SK-N-SH (cell line): ENCODE results near the gene ENO1. TPM values are rescaled to one million over a fixed set of nuclear protein-coding genes. Genes with fewer than 3 reads are reported as not detected.

Experiments used
- CTCF ChIA-PET: fragments of 300-600, 350-600 bp; formaldehyde crosslinking; extraction: SDS; loops from one replicate; lab custom pipeline; 2021; lab: Yijun Ruan, JAX
- POLR2A ChIA-PET: fragments of 350-600 bp; sonication (Branson Sonifier 250); formaldehyde crosslinking; extraction: SDS; loops from one replicate; lab custom pipeline; 2020; ENCODE audit warnings: antibody characterized with exemption, inconsistent platforms; lab: Yijun Ruan, JAX
- DNase-seq: peaks from one replicate; pipeline ENCODE4 v3.0.0; 2012
- H2AFZ ChIP-seq: fragments of 200-600 bp; sonication (generic); 2 replicates; pipeline ENCODE4 v1.8.1; 2016; ENCODE audit warnings: antibody characterized with exemption, mild to moderate bottlenecking, low read depth
- H3F3A ChIP-seq: fragments of 200-600 bp; sonication (generic); replicated peaks from 2 replicates; pipeline ENCODE3; 2016; ENCODE audit warnings: antibody characterized with exemption, mild to moderate bottlenecking; ENCODE audit not compliant: insufficient read depth
- H3K27ac ChIP-seq, 2 experiments: fragments of 200-500 bp in 1 of 2; fragments of 200-600 bp in 1 of 2; sonication (Bioruptor generic) in 1 of 2; sonication (generic), shearing (Covaris generic) in 1 of 2; 2 replicates each; pipeline versions ENCODE4 v1.5.1 to v1.6.1; 2014 to 2016; ENCODE audit warnings: low read depth in 2 of 2, inconsistent platforms in 1 of 2, low read length in 1 of 2, mild to moderate bottlenecking in 1 of 2, mixed read lengths in 1 of 2
- H3K27me3 ChIP-seq: fragments of 200-600 bp; sonication (generic), shearing (Covaris generic); 2 replicates; pipeline ENCODE4 v1.6.1; 2016; ENCODE audit warnings: mixed run types; ENCODE audit not compliant: insufficient read depth
- H3K36me3 ChIP-seq, 2 experiments: fragments of 200-500 bp in 1 of 2; fragments of 200-600 bp in 1 of 2; sonication (Bioruptor generic) in 1 of 2; sonication (generic) in 1 of 2; replicated peaks in 1 of 2; 2 replicates each; pipeline versions ENCODE3 to v1.5.1; 2014 to 2016; ENCODE audit warnings: low read length in 1 of 2, mild to moderate bottlenecking in 1 of 2; ENCODE audit not compliant: insufficient read depth in 2 of 2, control insufficient read depth in 1 of 2
- H3K4me1 ChIP-seq, 2 experiments: fragments of 200-500 bp in 1 of 2; fragments of 200-600 bp in 1 of 2; sonication (Bioruptor generic) in 1 of 2; sonication (generic), shearing (Covaris generic) in 1 of 2; 2 replicates each; pipeline versions ENCODE4 v1.5.1 to v1.6.1; 2014 to 2016; ENCODE audit warnings: low read depth in 1 of 2, low read length in 1 of 2, mixed run types in 1 of 2; ENCODE audit not compliant: insufficient read depth in 2 of 2, control insufficient read depth in 1 of 2
- H3K4me2 ChIP-seq: fragments of 200-600 bp; sonication (generic), shearing (Covaris generic); 2 replicates; pipeline ENCODE4 v1.6.1; 2017; ENCODE audit warnings: mixed run types
- H3K4me3 ChIP-seq, 2 experiments: fragments of 200-500 bp in 1 of 2; fragments of 200-600 bp in 1 of 2; sonication (Bioruptor generic) in 1 of 2; sonication (generic), shearing (Covaris generic) in 1 of 2; 2 replicates each; pipeline versions ENCODE4 v1.5.1 to v1.8.1; 2014 to 2016; ENCODE audit warnings: low read depth in 2 of 2, inconsistent platforms in 1 of 2, low read length in 1 of 2, mild to moderate bottlenecking in 1 of 2, mixed read lengths in 1 of 2, moderate library complexity in 1 of 2
- H3K79me2 ChIP-seq: fragments of 200-600 bp; sonication (generic); 2 replicates; pipeline ENCODE4 v1.8.1; 2017; ENCODE audit warnings: mild to moderate bottlenecking; ENCODE audit not compliant: insufficient read depth
- H3K9ac ChIP-seq: fragments of 200-600 bp; sonication (generic); 2 replicates; pipeline ENCODE4 v1.6.1; 2017; ENCODE audit warnings: mixed run types
- H3K9me2 ChIP-seq: fragments of 200-600 bp; sonication (generic); 2 replicates; pipeline ENCODE4 v1.6.1; 2017; ENCODE audit warnings: mixed run types
- H3K9me3 ChIP-seq: fragments of 200-600 bp; sonication (generic); 2 replicates; pipeline ENCODE4 v1.6.1; 2017; ENCODE audit warnings: mixed run types, mild to moderate bottlenecking, moderate library complexity
- H4K20me1 ChIP-seq: fragments of 200-600 bp; sonication (generic); 2 replicates; pipeline ENCODE4 v1.6.1; 2017; ENCODE audit warnings: mild to moderate bottlenecking, mixed run types; ENCODE audit not compliant: insufficient read depth
- CHD2 ChIP-seq: fragments of 150-350 bp; IDR thresholded peaks from 2 replicates; pipeline ENCODE4 v1.6.1; 2018; ENCODE audit warnings: low read length; ENCODE audit not compliant: partially characterized antibody
- CTCF ChIP-seq: fragments of 200-600 bp; sonication (generic); IDR thresholded peaks from 2 replicates; pipeline ENCODE4 v1.6.1; 2017; ENCODE audit warnings: antibody characterized with exemption, mild to moderate bottlenecking, moderate library complexity
- EP300 ChIP-seq, 2 experiments: IDR thresholded peaks; 2 replicates each; pipeline versions ENCODE4 v1.4.0 to v1.6.1; 2012; ENCODE audit warnings: borderline replicate concordance in 1 of 2, low read depth in 1 of 2, low read length in 1 of 2
- EZH2phosphoT487 ChIP-seq: fragments of 200-600 bp; sonication (generic); IDR thresholded peaks from 2 replicates; pipeline ENCODE4 v1.6.1; 2017; ENCODE audit warnings: low read depth, mixed run types, mild to moderate bottlenecking, antibody characterized with exemption, moderate library complexity, borderline replicate concordance
- FOSL2 ChIP-seq: IDR thresholded peaks from 2 replicates; pipeline ENCODE4 v1.4.0; 2012; ENCODE audit warnings: low read depth, mild to moderate bottlenecking, moderate library complexity, borderline replicate concordance
- FOXJ3 ChIP-seq: sonication (generic); formaldehyde crosslinking; IDR thresholded peaks from 2 replicates; pipeline ENCODE4 v1.5.1; 2020; ENCODE audit warnings: mild to moderate bottlenecking, missing genetic modification reagents
- FOXM1 ChIP-seq: IDR thresholded peaks from 2 replicates; pipeline ENCODE4 v1.4.0; 2012; ENCODE audit warnings: low read depth, mild to moderate bottlenecking
- GABPA ChIP-seq: IDR thresholded peaks from 2 replicates; pipeline ENCODE4 v1.4.0; 2012; ENCODE audit warnings: low read depth, mild to moderate bottlenecking
- GATA2 ChIP-seq: sonication (generic); formaldehyde crosslinking; IDR thresholded peaks from 2 replicates; pipeline ENCODE4 v1.5.0; 2020; ENCODE audit warnings: mild to moderate bottlenecking, missing genetic modification reagents
- MAX ChIP-seq: IDR thresholded peaks from 2 replicates; pipeline ENCODE4 v1.4.0; 2012; ENCODE audit warnings: low read depth
- MXI1 ChIP-seq: IDR thresholded peaks from 2 replicates; pipeline ENCODE4 v1.6.1; 2012; ENCODE audit warnings: mild to moderate bottlenecking, low read depth, low read length, improper control_type of control experiment
- NFIC ChIP-seq: IDR thresholded peaks from 2 replicates; pipeline ENCODE4 v1.4.0; 2012; ENCODE audit warnings: borderline replicate concordance
- NRF1 ChIP-seq: IDR thresholded peaks from 2 replicates; pipeline ENCODE4 v1.6.1; 2012; ENCODE audit warnings: low read depth, mild to moderate bottlenecking, low read length
- PBX3 ChIP-seq: IDR thresholded peaks from 2 replicates; pipeline ENCODE4; 2012
- RAD21 ChIP-seq: IDR thresholded peaks from 2 replicates; pipeline ENCODE4 v1.6.1; 2012; ENCODE audit warnings: mild to moderate bottlenecking, low read length
- RCOR1 ChIP-seq: fragments of 150-350 bp; IDR thresholded peaks from 2 replicates; pipeline ENCODE4 v1.6.1; 2017; ENCODE audit warnings: antibody characterized with exemption, low read length
- REST ChIP-seq: IDR thresholded peaks from 2 replicates; pipeline ENCODE4 v1.6.1; 2012; ENCODE audit warnings: mild to moderate bottlenecking, low read depth, low read length, moderate library complexity
- RFX5 ChIP-seq: IDR thresholded peaks from 2 replicates; pipeline ENCODE4 v1.6.1; 2012; ENCODE audit warnings: mild to moderate bottlenecking, improper control_type of control experiment, low read length
- RXRA ChIP-seq: IDR thresholded peaks from 2 replicates; pipeline ENCODE4 v1.4.0; 2012; ENCODE audit warnings: low read depth, mild to moderate bottlenecking, borderline replicate concordance
- SIN3A ChIP-seq: IDR thresholded peaks from 2 replicates; pipeline ENCODE4 v1.6.1; 2012; ENCODE audit warnings: low read depth, mild to moderate bottlenecking, low read length, moderate library complexity, borderline replicate concordance
- SMC3 ChIP-seq: IDR thresholded peaks from 2 replicates; pipeline ENCODE4 v1.6.1; 2012; ENCODE audit warnings: low read depth, low read length, improper control_type of control experiment
- TCF12 ChIP-seq: IDR thresholded peaks from 2 replicates; pipeline ENCODE4 v1.4.0; 2012
- USF1 ChIP-seq: IDR thresholded peaks from 2 replicates; pipeline ENCODE4 v1.4.0; 2012; ENCODE audit warnings: low read depth, borderline replicate concordance
- YY1 ChIP-seq: IDR thresholded peaks from 2 replicates; pipeline ENCODE4 v1.4.0; 2012; ENCODE audit warnings: low read depth, mild to moderate bottlenecking
- WGBS: methylation state at CpG from one replicate; pipeline ENCODE4 v1.1.6; 2017; ENCODE audit warnings: low lambda C conversion rate; 5-methylcytosine and 5-hydroxymethylcytosine counted together
- polyA plus RNA-seq, 3 experiments: library from polyadenylated mRNA; depleted of rRNA; stranded (reverse); fragments of >200 nt; gene quantifications; 2 replicates each; pipeline ENCODE4 v1.2.3, GENCODE V29; 2012

The ENO1 gene
- polyA plus RNA-seq, 1 of the 3 experiments (the other 2 are of a cell fraction), result 1,599 TPM

- Histone ChIP-seq H3K27ac (peak overlapping the region in 1 of 2 experiments; percentile 41; a peak in 2 of 4 replicates), H3K27me3 (no peaks in the 10 kb centered on the region), H3K9me2 (no peaks in the 10 kb centered on the region), H4K20me1 (no peaks in the 10 kb centered on the region), H3F3A (no peaks in the 10 kb centered on the region), H2AFZ (no peak overlapping the region), H3K4me1 (peaks cover 5 to 28% of the 10 kb centered on the region in 2 experiments; a peak in 1 of 4 replicates), H3K79me2 (no peaks in the 10 kb centered on the region), H3K9ac (no peak overlapping the region), H3K36me3 (no peaks in the 10 kb centered on the region), H3K4me2 (no peak overlapping the region), H3K9me3 (no peaks in the 10 kb centered on the region), H3K4me3 (peak overlapping the region in 1 of 2 experiments; percentile 44; a peak in 1 of 4 replicates)
- TF ChIP-seq FOXJ3 (CRISPR knock-in tag) (peak; percentile 60; the same call in 1 of the 2 replicates), RXRA (no peak), USF1 (no peak), NRF1 (peak; percentile 41; the same call in 1 of the 2 replicates), CHD2 (peak; percentile 83), SMC3 (peak; percentile 95), EZH2phosphoT487 (no peak), RFX5 (no peak), CTCF (peak; percentile 78), EP300 (IDR thresholded peaks at IDR 0.05; ENCODE audit: borderline replicate concordance in 1 of 2, low read depth in 1 of 2, low read length in 1 of 2) (peak in 1 of 2 experiments; percentile 33; a peak in 1 of 4 replicates), RCOR1 (peak; percentile 77), MAX (0 out of 2 replicates have a peak, but pooled peaks have one; percentile 24), REST (0 out of 2 replicates have a peak, but pooled peaks have one; percentile 31), FOSL2 (no peak), FOXM1 (no peak), TCF12 (peak; percentile 48), NFIC (peak; percentile 73), MXI1 (peak; percentile 92), RAD21 (peak; percentile 92), YY1 (no peak), SIN3A (peak; percentile 82; the same call in 1 of the 2 replicates), GABPA (no peak), PBX3 (no peak), GATA2 (CRISPR knock-in tag) (no peak)
- peak; percentile 97 for DNase-seq
- ChIA-PET POLR2A (interaction anchor here (0.6 to 2.0 kb wide), 13 partner anchors 9 to 465 kb away, joined by 3 to 12 read pairs (median 4); partner anchors contain the start of genes ENO1 and RERE), CTCF (interaction anchor here (0.6 to 6.0 kb wide), 82 partner anchors 9 to 834 kb away, joined by 3 to 107 read pairs (median 4); partner anchors contain the start of genes ENO1 and RERE)
- WGBS, result 41% methylated on average over 16 of the region's 19 CpGs
Measured at GRCh38 chr1:8848663-8849386, 29.7 kb downstream of the ENO1 start.
